Endothelial cell of umbilical vein (primary cell): Measurements from ENCODE around the gene PRR18. TPM values are rescaled to one million over a fixed set of nuclear protein-coding genes. Genes with fewer than 3 reads are reported as not detected.

Source experiments
- BruUV-seq: library from RNA; stranded (reverse); fragments of 400-500 nt; replicated peaks from 2 replicates; lab custom pipeline; 2021; lab: Mats Ljungman, UMichigan
- CTCF ChIA-PET: fragments of 300-600, 350-600 bp; sonication (Branson Sonifier 250); formaldehyde crosslinking; loops from one replicate; lab custom pipeline; 2021; ENCODE audit warnings: antibody characterized with exemption, inconsistent platforms; lab: Charles Lee
- POLR2A ChIA-PET: fragments of 300-600, 350-600 bp; sonication (Branson Sonifier 250); formaldehyde crosslinking; loops from one replicate; lab custom pipeline; 2021; ENCODE audit warnings: antibody characterized with exemption, inconsistent platforms; lab: Charles Lee
- DNase-seq: peaks from one replicate; pipeline ENCODE4 v3.0.0-alpha.2; 2011; ENCODE audit warnings: low read depth, low spot score
- FAIRE-seq: peaks from 2 replicates; lab custom pipeline; 2011; peaks lifted over from hg19 to GRCh38; lab: Jason Lieb, UNC
- H2AFZ ChIP-seq: 2 replicates; pipeline ENCODE4 v1.6.0; 2012; ENCODE audit warnings: low read depth, low read length, control low read depth, inconsistent platforms
- H3K27ac ChIP-seq: 2 replicates; pipeline ENCODE4 v1.5.1; 2011; ENCODE audit warnings: low read depth, mild to moderate bottlenecking, control low read depth, low read length, moderate library complexity; ENCODE audit not compliant: insufficient read depth
- H3K27me3 ChIP-seq, 2 experiments: 2 replicates each; pipeline versions ENCODE4 v1.6.0 to v1.6.1; 2011; ENCODE audit warnings: low read length in 2 of 2, mixed read lengths in 1 of 2; ENCODE audit not compliant: control insufficient read depth in 2 of 2, insufficient read depth in 2 of 2
- H3K36me3 ChIP-seq, 2 experiments: 2 replicates in 1 of 2; 3 replicates in 1 of 2; pipeline ENCODE4 v1.5.1; 2011; ENCODE audit warnings: low read length in 2 of 2, mild to moderate bottlenecking in 1 of 2, moderate library complexity in 1 of 2; ENCODE audit not compliant: control insufficient read depth in 2 of 2, insufficient read depth in 2 of 2; ENCODE audit errors: extremely low read depth in 1 of 2
- H3K4me1 ChIP-seq: 3 replicates; pipeline ENCODE4 v1.5.1; 2011; ENCODE audit warnings: mild to moderate bottlenecking, low read length; ENCODE audit not compliant: control insufficient read depth, insufficient read depth; ENCODE audit errors: extremely low read depth
- H3K4me2 ChIP-seq: 2 replicates; pipeline ENCODE4 v1.6.1; 2011; ENCODE audit warnings: low read length, control low read depth, mixed read lengths; ENCODE audit not compliant: insufficient read depth
- H3K4me3 ChIP-seq, 3 experiments: fragments of 200-600 bp in 1 of 3; sonication (generic), shearing (Covaris generic) in 1 of 3; replicated peaks in 1 of 3; 2 replicates each; pipeline ENCODE4 v1.5.1; 2011 to 2016; ENCODE audit warnings: control low read depth in 3 of 3, low read length in 3 of 3, mild to moderate bottlenecking in 2 of 3, inconsistent platforms in 1 of 3, low read depth in 1 of 3, moderate library complexity in 1 of 3; ENCODE audit not compliant: insufficient read depth in 1 of 3
- H3K79me2 ChIP-seq: 2 replicates; pipeline ENCODE4 v1.6.0; 2012; ENCODE audit warnings: low read length, inconsistent platforms; ENCODE audit not compliant: control insufficient read depth, insufficient read depth
- H3K9ac ChIP-seq: replicated peaks from 2 replicates; pipeline ENCODE3; 2011; ENCODE audit warnings: low read length, control low read depth; ENCODE audit not compliant: insufficient read depth; ENCODE audit errors: extremely low read depth
- H3K9me1 ChIP-seq: replicated peaks from 3 replicates; pipeline ENCODE4 v1.6.0; 2011; ENCODE audit warnings: mild to moderate bottlenecking, low read length; ENCODE audit not compliant: control insufficient read depth, insufficient read depth; ENCODE audit errors: extremely low read depth
- H3K9me3 ChIP-seq: replicated peaks from 2 replicates; pipeline ENCODE4 v1.5.1; 2012; ENCODE audit warnings: low read length, inconsistent platforms; ENCODE audit not compliant: control insufficient read depth, insufficient read depth
- H4K20me1 ChIP-seq: replicated peaks from 2 replicates; pipeline ENCODE3; 2011; ENCODE audit warnings: mild to moderate bottlenecking, low read length; ENCODE audit not compliant: control insufficient read depth, insufficient read depth; ENCODE audit errors: extremely low read depth
- EZH2 ChIP-seq: IDR thresholded peaks from 2 replicates; pipeline ENCODE4 v1.6.1; 2012; ENCODE audit warnings: borderline replicate concordance, low read depth, mild to moderate bottlenecking, moderate library complexity, low read length, inconsistent platforms; ENCODE audit not compliant: severe bottlenecking
- POLR2A ChIP-seq: IDR thresholded peaks from 2 replicates; pipeline ENCODE4 v1.6.1; 2012; ENCODE audit warnings: low read depth, mild to moderate bottlenecking, control low read depth, low read length
- POLR2AphosphoS5 ChIP-seq: IDR thresholded peaks from 2 replicates; pipeline ENCODE4 v1.6.1; 2012; ENCODE audit warnings: low read depth, mild to moderate bottlenecking, control low read depth, low read length, moderate library complexity; ENCODE audit not compliant: insufficient read depth
- dilution Hi-C: fragments of 300-500 bp; cut with MboI; formaldehyde crosslinking; loops from one replicate; pipeline ENCODE4 v1.15.0; 2019; ENCODE audit warnings: low sequenced_read_pairs; ENCODE audit not compliant: extremely low pct_ligation_motif_present
- intact Hi-C: fragments of 100-400 bp; cut with micrococcal nuclease; formaldehyde crosslinking; loops from one replicate; pipeline ENCODE4 v1.10.0; 2022
- polyA plus RNA-seq, 4 experiments: library from polyadenylated mRNA; depleted of rRNA in 3 of 4; stranded (reverse) in 3 of 4; unstranded in 1 of 4; fragments of >200 nt; gene quantifications; 2 replicates each; pipeline versions ENCODE4 v1.2.1 to v1.2.3, GENCODE V29; 2011 to 2012; ENCODE audit warnings: missing spikeins in 1 of 4
- total RNA-seq: library from RNA; stranded (reverse); gene quantifications from 2 replicates; pipeline ENCODE4 v1.2.3, GENCODE V29; 2021
- TF ChIP-seq, protein P1 (sequence below), 2 donors: IDR thresholded peaks; 1 replicate in 1 of 2; 2 replicates in 1 of 2; pipeline ENCODE4 v1.5.1; 2011; ENCODE audit warnings: low read length in 2 of 2, mild to moderate bottlenecking in 2 of 2, moderate library complexity in 2 of 2, control low read depth in 1 of 2, inconsistent platforms in 1 of 2, low read depth in 1 of 2; ENCODE audit not compliant: insufficient read depth in 1 of 2; ENCODE audit errors: extremely low read depth in 1 of 2

Gene PRR18
- total and polyA plus RNA-seq, 2 donors (not counting 3 experiments of a cell fraction or from before 2014, with no cell fraction given), result not detected

DNA sequence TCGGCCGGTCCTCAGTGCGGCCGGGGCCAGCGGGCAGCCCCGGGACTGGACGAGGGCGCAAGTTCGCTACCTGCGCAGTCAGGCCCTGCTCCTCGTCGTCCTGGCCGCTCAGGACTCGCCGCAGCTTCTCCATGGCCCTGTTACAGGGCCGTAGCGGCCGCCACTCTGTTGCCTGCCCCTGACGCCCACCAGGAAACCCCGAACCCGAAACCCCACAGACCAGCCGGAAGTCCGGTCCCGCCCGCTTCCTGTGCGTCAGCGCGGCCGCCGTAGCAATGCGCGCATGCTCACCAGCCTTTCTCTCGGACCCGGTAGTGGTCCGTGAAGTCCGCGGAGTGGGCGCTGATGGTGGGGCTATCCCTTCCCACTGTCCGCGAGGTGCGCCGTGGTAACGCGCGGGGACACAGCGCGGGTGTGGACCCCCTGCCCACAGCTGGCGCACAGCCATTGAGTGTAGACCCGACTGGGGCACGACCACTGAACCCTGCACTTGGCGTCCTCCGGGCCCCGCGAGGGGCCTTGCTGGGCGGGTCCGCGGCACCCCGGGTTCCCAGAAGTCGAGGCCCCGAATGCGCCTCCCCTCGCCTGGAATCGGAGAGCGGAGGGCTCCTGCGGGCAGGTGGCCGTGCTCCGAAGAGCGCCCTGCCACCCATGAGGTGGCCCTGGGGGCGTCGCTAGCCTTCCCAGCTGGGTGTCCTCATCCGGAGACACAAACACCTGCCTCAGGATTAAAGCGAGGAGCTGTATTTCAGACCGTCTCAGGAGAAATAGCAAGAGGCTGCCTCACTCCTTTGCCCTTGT lies 34.4 kb upstream of the PRR18 start, which contains the start of gene SFT2D1:
SFT2D1 (minus strand) TSS at position 197 of the 801 bp plus-strand sequence; CDS start at position 133, 64 bp downstream.
- CTCF ChIA-PET, result interaction anchor here (0.9 to 2.2 kb wide), 4 partner anchors 18 to 58 kb away, joined by 3 to 16 read pairs (median 4); no protein-coding TSS in a partner anchor

More for the DNA sequence above, 34.4 kb upstream of the PRR18 start, which contains the start of gene SFT2D1:
- Histone ChIP-seq H3K4me1 (peaks cover 13% of the 10 kb centered on the region), H3K36me3 (no peaks in the 10 kb centered on the region), H3K9me3 (no peaks in the 10 kb centered on the region), H3K9ac (peak within 1 kb of the TSS; percentile 99), H4K20me1 (no peaks in the 10 kb centered on the region), H3K4me3 (peak within 1 kb of the TSS; percentile 79 to 99 (median 93)), H3K79me2 (peaks cover 46% of the 10 kb centered on the region), H3K27ac (peak within 1 kb of the TSS; percentile 95), H3K27me3 (peaks cover 2 to 4% of the 10 kb centered on the region in 2 experiments), H3K9me1 (no peaks in the 10 kb centered on the region), H3K4me2 (peak within 1 kb of the TSS; percentile 96), H2AFZ (peak within 1 kb of the TSS; percentile 99)
- intact Hi-C loops (loop anchor here (1.0 to 5.0 kb wide), 4 partner anchors 23 to 285 kb away; partner anchors contain the start of gene RPS6KA2), dilution Hi-C loops (no loop called here)
- TF ChIP-seq, protein P1, sequence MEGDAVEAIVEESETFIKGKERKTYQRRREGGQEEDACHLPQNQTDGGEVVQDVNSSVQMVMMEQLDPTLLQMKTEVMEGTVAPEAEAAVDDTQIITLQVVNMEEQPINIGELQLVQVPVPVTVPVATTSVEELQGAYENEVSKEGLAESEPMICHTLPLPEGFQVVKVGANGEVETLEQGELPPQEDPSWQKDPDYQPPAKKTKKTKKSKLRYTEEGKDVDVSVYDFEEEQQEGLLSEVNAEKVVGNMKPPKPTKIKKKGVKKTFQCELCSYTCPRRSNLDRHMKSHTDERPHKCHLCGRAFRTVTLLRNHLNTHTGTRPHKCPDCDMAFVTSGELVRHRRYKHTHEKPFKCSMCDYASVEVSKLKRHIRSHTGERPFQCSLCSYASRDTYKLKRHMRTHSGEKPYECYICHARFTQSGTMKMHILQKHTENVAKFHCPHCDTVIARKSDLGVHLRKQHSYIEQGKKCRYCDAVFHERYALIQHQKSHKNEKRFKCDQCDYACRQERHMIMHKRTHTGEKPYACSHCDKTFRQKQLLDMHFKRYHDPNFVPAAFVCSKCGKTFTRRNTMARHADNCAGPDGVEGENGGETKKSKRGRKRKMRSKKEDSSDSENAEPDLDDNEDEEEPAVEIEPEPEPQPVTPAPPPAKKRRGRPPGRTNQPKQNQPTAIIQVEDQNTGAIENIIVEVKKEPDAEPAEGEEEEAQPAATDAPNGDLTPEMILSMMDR (IDR thresholded peaks at IDR 0.05; ENCODE audit: extremely low read depth in 1 of 2, insufficient read depth in 1 of 2, low read depth in 1 of 2, low read length in 2 of 2), result no peak
- TF ChIP-seq POLR2AphosphoS5, result peak; percentile 96
- TF ChIP-seq EZH2, result no peak
- peak; percentile 96 for TF ChIP-seq POLR2A
- BruUV-seq, result TSS peak; percentile 91
- FAIRE-seq, result peak; percentile 92
- DNase-seq, result peak; percentile 89
- POLR2A ChIA-PET, result no interaction called here
